A549 (cell line): ENCODE data around the gene XYLB.
"Not testable (repeated sequence)": the region's sequence is repeated elsewhere in the genome, so short reads cannot be mapped to it uniquely, and the experiment has no call there.

Experiments
- EP300 ChIP-seq, 2 experiments: fragments of >200 bp; sonication (Bioruptor Twin); formaldehyde crosslinking; IDR thresholded peaks; 2 replicates in 1 of 2; 3 replicates in 1 of 2; pipeline ENCODE4 v1.6.1; 2016 to 2017
- POLR2A ChIP-seq: IDR thresholded peaks from 2 replicates; pipeline ENCODE4 v1.6.1; 2012; ENCODE audit warnings: mild to moderate bottlenecking, low read length

- not testable (repeated sequence) for TF ChIP-seq EP300 (IDR thresholded peaks at IDR 0.05); POLR2A
Measured at GRCh38 chr3:38320638-38321037, 25.9 kb upstream of the XYLB start.
